Adrenal gland (tissue), 5 donors: ENCODE measurements around the gene RNF182.
"Not testable (repeated sequence)": the region's sequence is repeated elsewhere in the genome, so short reads cannot be mapped to it uniquely, and the experiment has no call there.

Source experiments
- POLR2A ChIP-seq, 2 donors: fragments of 450-650 bp; IDR thresholded peaks; one replicate each; pipeline ENCODE4 v1.6.1; 2017; ENCODE audit warnings: antibody characterized with exemption in 2 of 2, mild to moderate bottlenecking in 2 of 2, moderate library complexity in 1 of 2
- TF ChIP-seq, protein P1 (sequence below), 6 experiments: fragments of 450-650 bp in 4 of 6; fragments of 200-600 bp in 2 of 6; sonication (generic) in 1 of 6; IDR thresholded peaks; 1 replicate in 5 of 6; 2 replicates in 1 of 6; pipeline versions ENCODE4 v1.5.1 to v1.8.0; 2016 to 2021; ENCODE audit warnings: antibody characterized with exemption in 6 of 6, mild to moderate bottlenecking in 2 of 6, moderate library complexity in 1 of 6
- donor health status: DM: no; HTN: no; CAD: no.

DNA sequence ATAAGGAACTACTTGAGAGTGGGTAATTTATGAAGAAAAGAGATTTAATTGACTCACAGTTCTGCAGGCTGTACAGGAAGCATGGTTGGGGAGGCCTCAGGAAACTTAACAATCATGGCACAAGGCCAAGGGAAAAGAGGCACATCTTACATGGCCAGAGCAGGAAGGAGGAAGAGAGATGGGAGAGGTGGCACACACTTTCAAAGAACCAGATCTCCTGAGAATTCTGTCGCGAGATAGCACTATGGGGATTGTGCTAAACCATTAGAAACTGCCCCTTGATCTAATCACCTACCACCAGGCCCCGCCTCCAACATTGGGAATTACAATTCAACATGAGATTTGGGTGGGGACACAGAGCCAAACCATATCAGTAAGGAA lies 11.1 kb downstream of the RNF182 start:
- not testable (repeated sequence) for TF ChIP-seq POLR2A (IDR thresholded peaks at IDR 0.05)
- TF ChIP-seq, protein P1, sequence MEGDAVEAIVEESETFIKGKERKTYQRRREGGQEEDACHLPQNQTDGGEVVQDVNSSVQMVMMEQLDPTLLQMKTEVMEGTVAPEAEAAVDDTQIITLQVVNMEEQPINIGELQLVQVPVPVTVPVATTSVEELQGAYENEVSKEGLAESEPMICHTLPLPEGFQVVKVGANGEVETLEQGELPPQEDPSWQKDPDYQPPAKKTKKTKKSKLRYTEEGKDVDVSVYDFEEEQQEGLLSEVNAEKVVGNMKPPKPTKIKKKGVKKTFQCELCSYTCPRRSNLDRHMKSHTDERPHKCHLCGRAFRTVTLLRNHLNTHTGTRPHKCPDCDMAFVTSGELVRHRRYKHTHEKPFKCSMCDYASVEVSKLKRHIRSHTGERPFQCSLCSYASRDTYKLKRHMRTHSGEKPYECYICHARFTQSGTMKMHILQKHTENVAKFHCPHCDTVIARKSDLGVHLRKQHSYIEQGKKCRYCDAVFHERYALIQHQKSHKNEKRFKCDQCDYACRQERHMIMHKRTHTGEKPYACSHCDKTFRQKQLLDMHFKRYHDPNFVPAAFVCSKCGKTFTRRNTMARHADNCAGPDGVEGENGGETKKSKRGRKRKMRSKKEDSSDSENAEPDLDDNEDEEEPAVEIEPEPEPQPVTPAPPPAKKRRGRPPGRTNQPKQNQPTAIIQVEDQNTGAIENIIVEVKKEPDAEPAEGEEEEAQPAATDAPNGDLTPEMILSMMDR (IDR thresholded peaks at IDR 0.05) = not testable (repeated sequence)
